GM18502 (cell line): Measurements from ENCODE around the gene OTOGL.
A peak's percentile ranks its signal among the peaks of the same experiment; 100 is the strongest.

Experiments used
- ATAC-seq: cut with Tn5 transposase; IDR thresholded peaks from one replicate; pipeline ENCODE4 v1.9.1; 2021; ENCODE audit warnings: mild to moderate bottlenecking; ENCODE audit not compliant: unreplicated experiment, poor library complexity

Gene OTOGL, protein sequence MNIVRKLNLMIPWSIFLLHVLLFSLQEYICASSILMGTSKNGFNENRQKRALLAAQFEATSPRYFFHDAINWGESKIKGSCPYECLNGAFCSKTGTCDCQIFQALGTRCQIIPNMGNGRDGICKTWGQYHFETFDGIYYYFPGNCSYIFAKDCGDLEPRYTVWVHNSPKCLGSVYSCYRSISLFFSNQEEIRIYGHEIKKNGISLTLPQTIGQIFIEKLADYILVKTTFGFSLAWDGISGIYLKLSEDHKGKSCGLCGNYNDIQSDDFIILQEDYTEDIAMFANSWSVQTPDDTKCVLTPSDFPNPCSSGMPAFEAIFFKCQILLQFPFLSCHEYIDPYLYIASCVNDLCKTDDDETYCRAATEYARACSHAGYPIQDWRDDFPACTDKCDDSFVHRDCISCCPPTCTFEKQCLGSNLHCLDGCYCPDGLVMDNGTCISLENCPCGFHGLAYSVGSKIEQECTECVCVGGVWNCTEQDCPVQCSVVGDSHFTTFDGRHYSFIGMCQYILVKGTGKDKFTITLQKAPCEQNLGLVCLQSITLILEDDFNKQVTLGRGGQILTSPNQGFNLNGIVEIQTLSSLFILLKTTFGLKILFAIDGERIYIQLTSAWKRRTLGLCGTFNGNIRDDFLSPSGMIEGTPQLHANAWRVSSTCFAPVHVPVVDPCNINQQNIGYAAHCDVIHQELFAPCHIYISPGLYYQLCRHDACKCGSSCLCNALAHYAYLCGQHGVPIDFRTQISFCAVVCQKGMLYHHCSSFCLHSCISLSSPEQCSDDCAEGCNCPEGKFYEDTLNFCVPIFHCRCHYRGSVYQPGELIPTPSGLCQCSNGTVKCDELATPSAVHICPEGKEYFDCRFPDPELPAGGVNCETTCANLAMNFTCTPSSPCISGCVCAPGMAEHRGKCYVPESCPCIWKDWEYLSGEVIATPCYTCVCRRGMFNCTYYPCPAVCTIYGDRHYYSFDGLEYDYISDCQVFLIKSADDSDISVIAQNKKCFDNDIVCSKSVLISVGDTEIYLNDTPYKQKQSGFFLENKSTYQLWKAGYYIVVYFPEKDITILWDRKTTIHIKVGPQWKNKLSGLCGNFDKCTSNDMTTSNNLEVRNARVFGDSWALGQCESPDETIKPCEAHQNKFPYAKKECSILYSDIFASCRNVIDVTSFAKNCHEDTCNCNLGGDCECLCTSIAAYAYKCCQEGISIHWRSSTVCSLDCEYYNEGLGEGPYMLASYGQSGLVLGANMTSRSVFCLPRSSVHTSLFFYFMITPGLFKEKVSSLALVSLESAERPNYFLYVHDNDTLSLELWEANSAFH (N-terminal part only)

DNA sequence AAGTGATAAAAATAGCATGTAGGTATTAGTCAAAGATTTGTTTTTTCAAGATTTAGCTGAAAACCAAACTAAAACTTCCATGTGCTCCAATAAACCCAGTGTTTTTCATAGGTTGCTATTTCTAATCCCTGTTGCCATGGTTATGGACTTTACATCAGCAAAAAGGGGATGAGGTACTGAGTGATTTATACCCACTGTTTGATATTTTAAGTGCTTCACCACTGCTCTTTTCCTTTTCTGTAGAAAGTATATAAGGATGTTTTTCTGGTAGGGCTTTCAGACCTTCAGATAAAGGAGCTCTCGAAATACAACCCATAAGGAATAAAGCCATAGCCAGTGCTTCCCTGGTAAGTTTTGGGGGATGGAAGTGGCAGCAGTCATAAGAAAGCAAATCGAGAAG is at the start of gene OTOGL:
Gene OTOGL, plus strand, starts transcription at position 279 of the 400 bp plus-strand sequence. CDS start 109,895 bp downstream, outside the sequence.
- no peak for ATAC-seq

DNA sequence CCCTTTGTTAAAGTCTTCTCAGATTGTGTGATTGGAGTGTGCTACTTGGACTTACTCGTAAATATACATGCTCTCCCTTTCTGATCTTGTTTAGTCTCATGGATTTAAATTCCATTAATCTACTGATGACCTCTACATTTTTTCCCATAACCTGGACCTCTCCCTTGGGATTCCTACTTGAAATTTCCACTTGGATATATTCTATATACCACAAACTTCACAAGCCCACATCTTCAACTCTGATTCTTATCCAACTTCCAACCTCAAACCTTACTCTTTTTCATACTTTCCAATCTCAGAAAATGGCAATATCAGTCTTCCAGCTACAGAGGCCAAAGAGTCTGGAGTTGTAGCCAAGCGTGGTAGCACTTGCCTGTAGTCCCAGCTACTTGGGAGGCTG is 49.1 kb upstream of the OTOGL start:
- ATAC-seq = no peak

DNA sequence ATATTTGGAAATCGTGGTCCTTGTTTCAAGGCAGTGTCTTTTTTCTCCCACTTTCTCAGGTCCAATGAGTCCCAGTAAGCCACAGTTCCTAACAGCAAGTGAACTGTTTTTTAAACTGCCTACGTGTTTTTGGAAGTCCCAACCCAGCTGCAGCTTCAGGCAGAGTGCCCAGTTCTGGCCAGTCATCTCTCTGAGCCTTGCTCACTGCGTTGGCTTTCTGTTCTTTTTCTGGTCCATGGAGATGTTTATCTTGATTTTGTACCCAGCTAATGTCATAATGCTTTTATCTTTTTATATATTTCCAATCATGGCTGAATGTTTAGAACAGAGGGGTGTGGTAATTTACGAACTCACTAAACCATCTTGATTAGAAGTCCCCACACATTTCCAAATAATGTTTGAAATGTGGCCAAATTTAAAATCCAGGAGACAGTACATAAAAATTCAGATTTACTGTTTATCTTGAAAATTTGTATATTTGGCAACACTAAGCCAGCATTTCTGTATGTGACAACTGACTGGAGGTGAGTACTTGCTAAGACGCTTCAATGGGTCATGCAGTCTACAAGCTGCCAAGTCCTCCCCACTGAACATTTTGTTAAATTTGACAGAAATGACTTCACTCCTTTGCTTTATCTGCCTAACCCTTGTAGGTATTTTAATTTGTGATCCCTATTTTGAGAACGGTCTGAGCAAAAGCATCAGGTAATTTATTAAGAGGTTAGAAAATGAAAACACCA is 46.1 kb upstream of the OTOGL start:
- no peak for ATAC-seq

DNA sequence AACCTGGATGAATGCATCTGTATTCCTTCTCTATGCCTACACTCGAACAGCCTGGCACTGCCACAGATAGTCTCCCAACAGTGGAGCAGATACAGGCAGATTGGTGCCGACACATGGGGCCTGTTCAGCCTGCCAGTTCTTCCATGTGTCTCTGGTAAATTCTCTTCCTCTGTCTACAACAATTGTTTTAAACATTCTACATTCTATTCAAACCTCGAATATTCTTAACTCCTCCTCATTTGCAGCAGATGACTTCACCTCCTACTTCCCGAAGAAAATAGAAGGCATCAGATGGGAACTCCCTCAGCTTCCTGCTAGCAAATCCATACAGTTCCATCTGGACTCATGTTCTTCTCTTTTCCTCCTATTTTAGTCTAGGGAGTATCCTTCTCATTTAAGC is 43.1 kb upstream of the OTOGL start:
- no peak for ATAC-seq

DNA sequence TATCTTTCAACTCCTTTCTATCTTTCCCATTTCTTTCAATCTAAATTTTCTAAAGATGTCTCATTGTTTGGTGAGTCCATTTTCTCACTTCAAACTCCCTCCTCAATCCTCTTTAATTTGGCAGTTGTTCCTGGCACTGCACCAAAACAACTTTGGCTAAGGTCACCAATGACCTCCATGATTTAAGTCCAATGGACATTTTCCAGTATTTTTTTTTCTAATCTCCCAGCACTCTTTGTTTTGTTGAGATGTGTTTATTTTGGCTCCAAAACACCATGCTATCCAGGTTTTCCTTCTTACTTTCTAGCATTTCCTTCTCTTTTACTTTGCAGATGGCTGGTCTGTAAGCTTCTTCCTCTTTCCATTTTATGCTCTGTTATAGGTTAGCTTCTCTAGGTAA is 42.5 kb upstream of the OTOGL start:
- ATAC-seq = no peak

DNA sequence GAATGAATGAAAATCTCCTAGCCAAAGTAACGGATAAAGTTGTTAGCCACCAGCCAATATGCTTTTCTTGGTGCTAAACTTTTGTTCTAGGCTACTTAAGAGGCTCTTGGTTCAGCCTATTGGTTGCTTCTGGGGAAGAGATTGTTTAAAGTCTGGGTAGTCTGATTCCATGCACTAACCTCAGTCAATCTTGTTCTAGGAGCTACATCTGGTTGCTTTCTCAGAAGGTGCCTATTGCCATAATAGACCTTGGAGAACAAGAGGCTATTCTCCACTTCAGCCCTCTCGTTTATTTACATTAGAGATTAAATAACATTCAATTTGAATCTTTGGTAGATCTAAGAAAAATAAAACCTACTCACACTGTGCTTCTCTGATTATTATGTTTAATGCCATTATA is 40.8 kb upstream of the OTOGL start:
- no peak for ATAC-seq

DNA sequence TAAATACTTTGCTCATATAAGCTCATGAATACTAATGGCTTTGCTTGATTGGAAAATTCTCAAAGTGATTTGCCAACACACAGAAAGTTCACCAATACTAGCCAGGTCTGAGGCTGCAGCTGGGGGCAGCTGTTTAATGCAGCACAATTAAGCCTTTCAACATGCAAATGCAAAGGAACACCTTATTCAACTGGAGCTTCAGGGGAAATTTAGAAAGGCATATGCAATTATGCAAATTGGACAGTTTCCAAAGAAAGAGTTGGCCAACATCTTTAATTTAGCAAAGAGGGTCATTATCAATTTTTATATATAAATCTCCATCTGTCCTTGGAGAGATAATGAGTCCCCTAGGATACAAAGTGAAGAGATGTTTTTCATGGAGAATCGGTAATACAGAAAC is 40.2 kb upstream of the OTOGL start:
- ATAC-seq = no peak

DNA sequence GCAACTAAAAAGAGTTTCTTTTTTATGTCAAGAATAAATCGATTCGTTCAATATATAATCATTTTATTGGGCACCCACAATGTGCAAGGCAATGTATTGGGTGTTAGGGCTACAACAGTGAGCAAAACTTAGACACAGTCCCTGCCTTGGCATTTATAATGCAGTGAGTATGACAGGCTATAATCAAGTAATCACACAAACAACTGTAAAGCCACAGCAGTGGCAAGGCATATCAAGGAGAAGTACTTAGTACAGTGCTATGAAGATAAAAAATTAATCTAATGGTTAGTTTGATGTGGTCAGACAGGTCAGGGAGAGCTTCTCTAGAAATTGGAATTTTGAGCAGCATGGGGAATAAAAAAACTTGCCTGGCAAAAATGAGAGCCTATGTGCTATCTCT is 39.5 kb upstream of the OTOGL start:
- ATAC-seq = no peak

DNA sequence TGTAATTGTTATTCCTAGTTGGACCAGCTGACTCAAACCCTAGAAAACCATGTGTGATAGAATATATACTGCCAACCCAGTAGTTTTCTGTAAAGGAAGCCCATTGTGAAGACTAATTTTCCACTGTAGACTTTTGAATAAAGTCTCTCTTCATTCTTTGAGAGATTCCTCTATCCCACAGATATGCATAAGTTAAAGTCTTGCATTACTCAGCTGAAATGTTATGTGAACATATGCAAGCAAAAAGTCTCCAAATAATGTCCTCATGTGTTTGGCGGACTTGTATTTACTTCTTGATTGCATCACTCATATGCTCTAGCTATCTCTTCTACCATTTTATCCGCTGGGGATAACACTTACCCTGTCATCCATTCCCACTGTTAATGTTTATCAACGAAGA is 35.1 kb upstream of the OTOGL start:
- no peak for ATAC-seq

DNA sequence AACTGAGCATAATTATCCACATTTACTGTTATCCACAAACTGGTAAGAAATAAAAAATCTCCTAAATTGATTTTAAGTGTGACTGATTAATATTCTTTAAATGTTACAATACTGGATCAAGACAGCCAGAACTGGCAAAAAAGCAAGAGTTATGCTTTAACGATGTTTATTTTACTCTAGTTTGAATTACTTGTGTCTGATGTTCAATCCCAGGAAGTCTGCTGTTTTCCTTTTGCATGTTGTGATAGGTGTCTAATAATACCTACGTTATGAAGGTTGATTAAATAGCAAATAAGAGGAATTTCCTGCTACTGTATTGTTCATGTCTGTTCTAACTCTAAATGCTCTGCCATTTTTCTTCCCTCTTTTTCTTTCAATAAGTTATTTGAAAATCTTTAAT is 34.4 kb upstream of the OTOGL start:
- no peak for ATAC-seq

DNA sequence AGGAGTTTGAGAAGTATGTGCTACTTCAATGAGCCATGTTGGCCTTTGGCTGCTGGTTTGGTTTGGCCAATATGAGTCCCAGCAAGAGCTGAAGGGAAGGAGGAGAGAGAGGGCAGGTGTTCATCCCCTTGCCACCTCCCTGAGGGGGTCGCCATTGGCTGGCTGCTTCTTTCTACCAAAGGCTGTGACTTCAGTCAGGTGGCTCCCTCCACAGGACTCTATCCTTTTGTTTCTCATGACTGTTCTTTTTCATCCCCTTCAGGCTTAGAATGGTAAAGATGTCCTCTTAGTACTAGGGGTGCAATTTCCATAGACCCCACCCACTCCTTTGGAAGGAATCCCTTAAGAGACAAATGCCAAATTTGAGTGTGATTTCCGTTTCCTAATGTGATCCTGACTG is 31.2 kb upstream of the OTOGL start:
- ATAC-seq = no peak

DNA sequence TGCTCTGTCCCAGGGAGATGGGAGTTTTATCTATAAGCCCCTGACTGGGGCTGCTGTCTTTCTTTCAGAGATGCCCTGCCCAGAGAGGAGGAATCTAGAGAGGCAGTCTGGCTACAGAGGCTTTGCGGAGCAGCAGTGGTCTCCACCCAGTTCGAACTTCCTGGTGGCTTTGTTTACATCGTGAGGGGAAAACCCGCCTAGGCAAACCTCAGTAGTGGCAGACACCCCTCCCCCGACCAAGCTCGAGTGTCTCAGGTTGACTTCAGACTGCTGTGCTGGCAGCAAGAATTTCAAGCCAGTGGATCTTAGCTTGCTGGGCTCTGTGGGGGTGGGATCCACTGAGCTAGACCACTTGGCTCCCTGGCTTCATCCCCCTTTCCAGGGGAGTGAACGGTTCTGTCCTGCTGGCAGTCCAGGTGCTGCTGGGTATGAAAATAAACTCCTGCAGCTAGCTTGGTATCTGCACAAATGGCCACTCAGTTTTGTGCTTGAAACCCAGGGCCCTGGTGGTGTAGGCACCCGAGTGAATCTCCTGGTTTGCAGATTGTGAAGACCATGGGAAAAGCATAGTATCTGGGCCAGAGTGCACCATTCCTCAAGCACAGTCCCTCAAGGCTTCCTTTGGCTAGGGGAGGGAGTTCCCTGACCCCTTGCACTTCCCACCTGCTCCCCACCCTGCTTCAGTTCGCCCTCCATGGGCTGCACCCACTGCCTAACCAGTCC is 15.3 kb upstream of the OTOGL start:
- peak; percentile 94 for ATAC-seq

DNA sequence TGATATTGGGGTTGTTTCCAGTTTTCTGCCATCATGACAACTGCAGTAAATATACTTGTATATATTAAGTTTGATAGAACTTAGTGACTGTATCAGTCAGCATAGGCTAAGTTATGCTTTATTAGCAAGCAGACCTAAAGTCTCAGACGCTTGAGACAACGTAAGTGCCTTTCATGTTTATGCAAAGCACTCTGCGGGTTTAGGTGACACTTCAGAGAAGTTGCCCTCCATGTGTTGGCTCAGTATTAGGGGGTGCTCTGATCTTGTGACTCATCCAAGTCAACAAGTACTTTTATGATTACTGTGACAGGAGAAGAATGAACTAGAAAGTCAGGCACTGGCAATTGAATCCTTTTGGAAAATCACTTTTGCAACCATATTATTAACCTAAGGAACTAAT is 13.3 kb upstream of the OTOGL start:
- no peak for ATAC-seq

DNA sequence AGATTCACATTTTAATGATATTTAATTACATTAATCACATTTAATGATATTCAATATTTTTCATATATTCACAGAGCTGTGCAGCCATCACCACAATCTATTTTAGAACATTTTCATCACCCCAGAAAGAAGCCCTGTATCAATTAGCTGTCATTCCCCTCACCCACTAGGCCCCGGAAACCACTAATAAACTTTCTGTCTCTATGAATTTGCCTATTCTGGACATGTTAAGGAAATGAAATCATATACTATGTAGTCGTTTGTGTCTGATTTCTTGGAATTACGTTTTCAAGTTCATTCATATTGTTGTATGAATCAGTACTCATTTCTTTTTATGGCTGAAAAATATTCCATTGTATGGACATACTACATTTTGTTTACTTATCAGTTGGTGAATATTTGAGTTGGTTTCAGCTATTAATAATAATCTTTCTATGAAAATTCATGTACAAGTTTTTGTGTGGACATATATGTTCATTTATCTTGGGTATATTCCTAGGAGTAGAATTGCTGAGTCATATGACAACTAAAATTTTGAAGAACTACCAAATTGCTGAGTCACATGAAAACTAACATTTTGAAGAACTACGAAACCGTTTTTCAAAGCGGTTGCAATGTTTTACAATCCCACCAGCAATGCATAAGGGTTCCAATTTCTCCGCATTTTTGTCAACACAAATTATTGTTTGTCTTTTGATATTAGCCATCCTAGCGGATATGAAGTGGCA is 11.7 kb upstream of the OTOGL start:
- peak; percentile 54 for ATAC-seq

DNA sequence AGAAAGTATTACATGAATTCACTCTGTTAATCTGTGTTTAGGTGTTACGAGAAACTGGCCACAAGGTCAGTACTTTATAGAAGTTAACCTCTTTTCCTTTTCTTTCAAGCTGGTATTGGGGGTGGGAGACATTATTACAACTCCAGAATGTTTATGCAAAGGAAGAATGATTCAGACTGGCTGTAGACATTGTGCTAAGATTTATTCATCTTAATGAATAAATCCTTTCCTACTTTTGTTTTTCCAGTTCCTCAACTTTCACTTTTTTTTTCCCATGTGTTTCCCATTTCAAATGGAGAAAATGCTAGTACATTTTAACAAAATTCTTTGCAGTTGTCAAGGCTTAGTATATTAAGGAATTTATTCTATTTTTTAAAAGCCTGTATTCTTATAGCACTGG is 1.3 kb downstream of the OTOGL start:
- ATAC-seq = no peak

DNA sequence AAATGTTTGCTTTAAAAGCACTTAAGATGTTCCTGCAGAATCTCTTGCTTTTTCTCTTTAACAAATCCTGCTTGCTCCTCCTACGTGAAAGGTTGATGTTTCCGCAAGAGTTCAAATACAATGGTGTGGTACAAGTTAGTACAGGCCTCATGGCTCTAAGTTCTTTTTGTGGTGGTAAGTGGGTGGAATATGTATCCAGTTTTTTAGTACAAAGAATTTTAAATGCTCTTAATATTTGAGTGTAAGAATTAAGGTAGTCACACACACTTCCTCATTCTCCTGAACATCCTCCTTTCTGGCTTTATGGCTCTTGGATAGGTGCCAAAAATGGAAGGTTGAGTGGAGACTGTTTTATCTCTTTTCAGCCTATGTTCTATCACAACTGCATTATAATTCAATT is 1.8 kb downstream of the OTOGL start:
- ATAC-seq = no peak

DNA sequence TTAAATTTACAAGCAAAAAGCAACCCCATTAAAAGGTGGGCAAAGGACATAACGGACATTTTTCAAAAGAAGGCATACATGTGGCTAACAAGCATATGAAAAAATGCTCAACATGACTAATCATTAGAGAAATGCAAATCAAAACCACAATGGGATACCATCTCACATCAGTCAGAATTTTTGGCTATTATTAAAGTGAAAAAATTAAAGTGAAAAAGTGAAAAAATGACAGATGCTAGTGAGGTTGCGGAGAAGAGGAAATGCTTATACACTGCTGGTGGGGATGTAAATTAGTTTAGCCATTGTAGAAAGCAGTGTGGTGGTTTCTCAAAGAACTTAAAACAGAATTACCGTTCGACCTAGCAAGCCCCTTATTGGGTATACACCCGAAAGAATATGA is 7.9 kb downstream of the OTOGL start:
- peak; percentile 70 for ATAC-seq

DNA sequence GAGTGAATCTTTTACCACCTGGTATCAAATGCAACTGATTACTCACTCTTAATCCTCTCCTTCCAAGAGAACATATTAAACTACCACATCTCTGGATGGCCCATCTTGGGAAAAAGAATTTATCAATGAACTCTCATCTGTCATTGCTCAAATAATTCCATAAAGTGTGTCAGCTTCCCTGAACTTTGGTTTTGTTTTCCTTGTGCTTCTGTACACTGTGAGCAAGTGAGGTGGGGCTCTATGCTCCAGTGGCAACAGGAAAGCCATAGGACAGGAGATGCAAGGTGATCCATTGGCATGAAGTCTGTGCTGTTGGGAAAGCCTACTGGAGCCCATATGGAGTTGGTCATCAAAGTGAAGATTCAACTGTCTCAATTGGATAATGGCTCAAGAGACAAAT is 17.4 kb downstream of the OTOGL start:
- ATAC-seq = no peak
